ENCODE results near the gene RBM20. TPM values are rescaled to one million over a fixed set of nuclear protein-coding genes. Genes with fewer than 3 reads are reported as not detected.

RBM20 gene
- total RNA-seq, 1 donor from 2014 or later = 1.0 TPM

- Mint-ChIP-seq H3K27me3 (ENCODE audit: unreplicated experiment) (peaks cover 2% of the 10 kb centered on the region), H3K36me3 (ENCODE audit: low read depth, unreplicated experiment) (no peaks in the 10 kb centered on the region), H3K4me1 (ENCODE audit: unreplicated experiment) (no peaks in the 10 kb centered on the region), H3K4me3 (ENCODE audit: unreplicated experiment) (no peak overlapping the region), H3K9me3 (ENCODE audit: unreplicated experiment) (no peaks in the 10 kb centered on the region), H3K27ac (ENCODE audit: unreplicated experiment) (no peak overlapping the region)
- no peak for DNase-seq (ENCODE audit: low spot score)
- no peak for TF ChIP-seq CTCF (IDR thresholded peaks at IDR 0.05; ENCODE audit: unreplicated experiment)
Measured at GRCh38 chr10:110853921-110854605, 209.9 kb downstream of the RBM20 start.

GRCh38 chr10:110857265-110858171, 213.4 kb downstream of the RBM20 start:
- H3K27ac Mint-ChIP-seq (ENCODE audit: unreplicated experiment) = no peak overlapping the region
- H3K4me1 Mint-ChIP-seq (ENCODE audit: unreplicated experiment) = peaks cover 6% of the 10 kb centered on the region
- H3K36me3 Mint-ChIP-seq (ENCODE audit: low read depth, unreplicated experiment) = no peaks in the 10 kb centered on the region
- H3K9me3 Mint-ChIP-seq (ENCODE audit: unreplicated experiment) = no peaks in the 10 kb centered on the region
- TF ChIP-seq CTCF (IDR thresholded peaks at IDR 0.05; ENCODE audit: unreplicated experiment) = no peak
- H3K4me3 Mint-ChIP-seq (ENCODE audit: unreplicated experiment) = no peak overlapping the region
- H3K27me3 Mint-ChIP-seq (ENCODE audit: unreplicated experiment) = peaks cover 1% of the 10 kb centered on the region
- DNase-seq (ENCODE audit: low spot score) = no peak

GRCh38 chr10:110858297-110858934, 214.3 kb downstream of the RBM20 start:
- Mint-ChIP-seq H3K9me3 (ENCODE audit: unreplicated experiment) (no peaks in the 10 kb centered on the region), H3K27me3 (ENCODE audit: unreplicated experiment) (peaks cover 1% of the 10 kb centered on the region), H3K36me3 (ENCODE audit: low read depth, unreplicated experiment) (no peaks in the 10 kb centered on the region), H3K4me3 (ENCODE audit: unreplicated experiment) (no peak overlapping the region), H3K27ac (ENCODE audit: unreplicated experiment) (no peak overlapping the region), H3K4me1 (ENCODE audit: unreplicated experiment) (peaks cover 6% of the 10 kb centered on the region)
- no peak for DNase-seq (ENCODE audit: low spot score)
- no peak for TF ChIP-seq CTCF (IDR thresholded peaks at IDR 0.05; ENCODE audit: unreplicated experiment)

- Mint-ChIP-seq H3K4me1 (ENCODE audit: unreplicated experiment) (peaks cover 6% of the 10 kb centered on the region), H3K4me3 (ENCODE audit: unreplicated experiment) (no peak overlapping the region), H3K27ac (ENCODE audit: unreplicated experiment) (no peak overlapping the region), H3K36me3 (ENCODE audit: low read depth, unreplicated experiment) (no peaks in the 10 kb centered on the region), H3K9me3 (ENCODE audit: unreplicated experiment) (no peaks in the 10 kb centered on the region), H3K27me3 (ENCODE audit: unreplicated experiment) (peaks cover 1% of the 10 kb centered on the region)
- TF ChIP-seq CTCF (IDR thresholded peaks at IDR 0.05; ENCODE audit: unreplicated experiment) = no peak
- DNase-seq (ENCODE audit: low spot score) = no peak
Measured at GRCh38 chr10:110859206-110859972, 215.3 kb downstream of the RBM20 start.
